8988T (cell line): ENCODE measurements around the gene EEF1E1.

Experiments
- DNase-seq: peaks from one replicate; pipeline ENCODE4 v3.0.0; 2011

The EEF1E1 gene

GRCh38 chr6:8087870-8088754, 14.2 kb downstream of the EEF1E1 start:
- no peak for DNase-seq

GRCh38 chr6:8086755-8087306, 15.5 kb downstream of the EEF1E1 start:
- DNase-seq, result no peak

DNA sequence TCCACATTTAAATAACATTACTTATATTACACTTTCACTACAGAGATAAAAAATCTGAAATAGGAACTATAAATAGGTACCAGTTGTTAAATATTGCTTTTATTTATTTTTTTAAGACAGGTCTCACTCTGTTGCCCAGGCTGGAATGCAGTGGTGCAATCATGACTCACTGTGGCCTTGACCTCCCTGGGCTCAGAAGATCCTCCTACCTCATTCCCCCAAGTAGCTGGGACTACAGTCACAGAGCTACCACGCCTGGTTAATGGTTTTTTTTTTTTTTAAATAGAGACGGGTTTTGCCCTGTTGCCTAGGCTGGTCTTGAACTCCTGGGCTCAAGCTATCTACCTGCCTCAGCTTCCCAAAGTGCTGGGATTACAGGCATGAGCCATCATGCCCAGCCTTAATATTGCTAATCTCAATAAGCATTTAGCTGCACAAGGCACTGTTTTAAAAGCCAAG, 17.3 kb downstream of the EEF1E1 start:
- DNase-seq, result no peak

DNA sequence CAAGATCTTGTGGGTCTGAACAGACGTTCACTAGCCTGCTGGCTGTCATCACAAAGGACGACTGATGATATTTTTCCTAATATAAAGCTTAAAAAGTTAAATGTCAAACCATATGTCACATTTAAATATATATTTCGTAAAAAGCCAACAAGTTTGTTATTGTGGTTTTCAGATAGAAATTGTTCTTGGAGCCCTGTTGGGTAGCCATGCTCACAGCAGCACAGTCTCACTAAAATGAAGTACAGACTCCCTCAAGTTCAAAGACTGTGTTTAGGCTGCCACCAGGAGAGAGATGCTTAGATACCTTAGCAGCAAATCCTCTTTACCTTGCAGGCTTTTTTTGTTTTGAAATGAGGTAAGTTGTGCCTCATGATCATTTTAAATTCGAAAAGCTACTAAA, 17.8 kb downstream of the EEF1E1 start:
- no peak for DNase-seq

DNA sequence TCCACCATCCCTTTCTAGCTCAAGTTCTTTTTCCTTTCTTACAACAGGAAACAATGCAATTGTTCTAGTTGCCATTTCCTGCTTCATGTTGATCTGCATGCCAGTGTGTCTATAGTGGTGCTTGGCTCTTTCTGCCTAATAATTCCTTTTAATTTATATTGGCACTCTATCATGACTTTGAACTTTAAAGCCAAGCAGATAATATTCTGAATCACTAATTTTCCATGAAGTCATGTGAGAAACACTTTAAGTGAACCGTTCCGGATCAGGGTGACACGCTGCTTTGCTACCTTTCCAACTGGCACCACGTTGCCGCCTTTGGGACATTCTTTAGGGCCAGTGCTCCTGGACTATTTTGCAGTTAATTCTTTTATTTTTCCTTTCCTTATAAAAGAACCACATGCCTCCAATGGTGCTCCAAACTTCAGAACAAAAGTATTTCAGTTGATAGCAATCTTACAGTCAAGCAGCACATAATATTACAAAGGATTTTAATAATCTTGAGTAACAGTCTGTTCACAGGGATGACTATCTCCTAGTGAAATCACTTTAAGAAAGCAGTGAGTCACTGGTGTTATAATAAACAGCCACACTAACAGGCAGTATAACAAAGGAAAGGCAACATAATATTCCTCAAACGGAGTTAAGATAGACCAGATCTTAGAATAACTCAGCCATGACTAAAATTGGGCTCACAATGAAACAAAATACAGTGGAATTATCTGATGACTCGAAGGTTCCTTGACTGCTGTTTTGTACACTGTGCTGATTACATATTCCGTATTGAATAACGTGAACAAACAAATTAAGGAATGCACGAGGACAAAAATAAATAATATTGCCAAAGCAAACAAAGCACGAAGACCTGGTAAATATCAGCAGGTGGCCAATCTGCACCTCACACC, 19.1 kb downstream of the EEF1E1 start:
- no peak for DNase-seq

DNA sequence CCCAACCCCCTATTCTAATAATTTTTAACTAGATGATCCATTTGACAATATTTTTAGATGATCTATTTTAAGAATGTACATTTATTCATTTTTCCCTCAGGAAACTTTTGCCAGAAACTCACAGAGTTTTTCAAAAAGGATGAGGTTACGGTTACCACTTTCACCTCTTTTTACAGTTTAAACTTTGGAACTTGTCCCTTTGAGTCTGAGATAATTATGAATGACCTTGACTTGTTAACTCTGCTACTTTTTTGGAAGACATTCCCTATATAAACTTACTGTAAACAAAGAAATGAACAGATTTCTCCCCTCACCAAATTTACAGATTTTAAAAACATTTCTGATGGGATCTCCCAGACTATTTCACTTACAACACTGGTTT, 19.8 kb downstream of the EEF1E1 start:
- no peak for DNase-seq

- DNase-seq, result no peak
Observed at GRCh38 chr6:8080362-8081151, 21.8 kb downstream of the EEF1E1 start.

GRCh38 chr6:8079126-8079525, 23.2 kb downstream of the EEF1E1 start:
- no peak for DNase-seq

DNA sequence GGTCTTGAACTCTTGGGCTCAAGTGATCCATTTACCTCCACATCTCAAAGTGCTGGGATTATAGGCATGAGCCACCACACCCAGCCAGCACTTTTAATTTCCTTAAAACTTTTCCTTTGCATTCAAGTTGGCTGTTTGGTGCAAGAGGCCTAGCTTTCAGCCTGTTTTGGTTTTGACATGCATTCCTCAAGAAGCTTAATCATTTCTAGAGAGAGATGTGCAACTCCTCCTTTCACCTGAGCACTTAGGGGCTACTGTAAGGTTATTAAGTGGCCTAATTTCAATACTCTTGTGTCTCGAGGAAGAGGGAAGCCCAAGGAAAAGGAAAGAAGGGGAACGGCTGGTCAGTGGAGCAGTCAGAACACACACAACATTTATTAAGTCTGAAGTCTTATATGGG, 24.4 kb downstream of the EEF1E1 start:
- DNase-seq, result no peak

GRCh38 chr6:8075704-8076103, 26.6 kb downstream of the EEF1E1 start:
- DNase-seq, result no peak

GRCh38 chr6:8075185-8075584, 27.2 kb downstream of the EEF1E1 start:
- DNase-seq, result no peak

DNA sequence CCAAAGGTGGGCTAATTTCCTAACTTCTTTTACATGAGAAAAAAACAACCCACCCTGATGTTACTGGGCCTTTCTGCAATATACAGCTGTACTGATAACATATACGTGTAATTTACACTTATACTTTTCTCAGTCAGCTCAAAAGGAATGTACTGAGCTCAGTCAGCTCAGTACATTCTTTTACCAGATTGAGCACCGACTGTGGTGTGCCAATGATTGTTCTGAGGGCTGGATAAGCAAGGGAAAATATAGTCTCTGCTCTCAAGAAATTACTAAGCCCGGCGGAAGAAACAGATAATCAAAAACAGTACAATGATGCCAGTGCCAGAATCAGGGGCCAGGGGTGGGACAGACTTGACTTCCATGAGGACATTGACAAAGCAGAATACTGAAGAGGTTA, 28.1 kb downstream of the EEF1E1 start:
- DNase-seq, result no peak

DNA sequence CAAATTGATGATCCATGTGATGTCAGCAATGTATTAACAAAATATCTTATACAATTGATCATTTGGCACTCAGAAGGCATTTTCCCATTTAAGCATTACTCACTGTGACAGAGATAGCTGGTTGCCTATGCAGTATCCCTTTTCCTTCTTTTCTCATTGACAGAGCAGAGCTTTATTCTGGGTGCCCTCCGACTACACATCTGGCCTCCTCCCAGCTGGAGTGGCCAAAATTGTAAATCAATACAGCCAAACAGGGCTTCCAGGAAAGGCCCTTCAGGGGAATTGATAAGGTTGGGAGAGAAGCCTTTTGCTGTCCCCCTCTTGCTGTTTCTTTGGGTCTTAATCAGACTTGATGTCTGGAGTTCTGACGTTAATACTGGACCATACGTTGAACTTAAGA, 28.6 kb downstream of the EEF1E1 start:
- no peak for DNase-seq

- no peak for DNase-seq
Observed at GRCh38 chr6:8070718-8071117, 31.6 kb downstream of the EEF1E1 start.

DNA sequence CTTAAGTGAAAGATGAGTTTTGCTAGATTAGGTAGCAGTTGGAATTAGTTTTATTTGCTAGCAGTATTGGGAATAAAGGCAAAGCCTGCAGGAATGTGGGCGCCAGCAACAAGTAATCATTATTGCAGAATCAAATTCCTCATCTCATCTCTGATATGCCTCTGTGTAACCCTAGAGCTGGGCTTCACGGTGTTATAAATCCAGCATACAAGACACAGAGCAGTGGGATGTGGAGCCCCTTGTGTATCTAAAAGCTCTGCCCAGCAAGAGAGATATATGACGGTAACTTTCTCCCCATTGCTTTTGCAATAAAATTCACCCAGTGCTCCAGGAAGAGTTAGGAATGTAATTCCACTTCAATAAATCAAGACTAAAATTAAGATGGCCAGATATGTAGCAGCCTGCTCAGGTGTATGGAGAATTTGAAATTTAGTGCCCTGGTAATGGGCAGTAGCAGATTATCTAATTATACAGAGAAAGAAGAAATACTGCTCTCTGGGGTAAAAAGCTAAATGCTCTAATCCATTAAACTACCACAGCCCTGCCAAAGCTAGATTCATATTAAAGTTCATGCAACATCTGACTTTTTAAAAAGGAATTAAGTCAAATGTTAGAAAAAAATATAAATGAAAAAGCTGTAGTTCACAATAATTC, 32.6 kb downstream of the EEF1E1 start:
- no peak for DNase-seq

DNA sequence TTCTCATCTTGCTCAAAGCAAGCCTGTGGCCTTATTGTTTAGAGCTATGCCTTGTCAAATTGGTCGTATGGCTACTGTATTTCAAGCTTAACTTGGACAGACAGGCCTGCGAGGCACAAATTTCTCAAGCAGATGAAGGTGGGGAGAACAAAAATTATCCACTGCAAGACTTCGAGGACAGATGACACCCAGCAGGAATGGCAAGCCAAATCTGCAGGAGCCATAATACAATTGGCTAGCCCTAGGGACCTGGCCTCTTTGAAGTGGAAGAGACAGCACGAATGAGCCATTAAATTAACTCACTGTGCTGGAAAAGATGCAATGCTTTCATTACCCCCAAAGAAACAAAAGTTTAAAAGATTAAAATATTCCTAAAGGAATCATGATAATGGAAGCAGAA, 33.2 kb downstream of the EEF1E1 start:
- no peak for DNase-seq

DNA sequence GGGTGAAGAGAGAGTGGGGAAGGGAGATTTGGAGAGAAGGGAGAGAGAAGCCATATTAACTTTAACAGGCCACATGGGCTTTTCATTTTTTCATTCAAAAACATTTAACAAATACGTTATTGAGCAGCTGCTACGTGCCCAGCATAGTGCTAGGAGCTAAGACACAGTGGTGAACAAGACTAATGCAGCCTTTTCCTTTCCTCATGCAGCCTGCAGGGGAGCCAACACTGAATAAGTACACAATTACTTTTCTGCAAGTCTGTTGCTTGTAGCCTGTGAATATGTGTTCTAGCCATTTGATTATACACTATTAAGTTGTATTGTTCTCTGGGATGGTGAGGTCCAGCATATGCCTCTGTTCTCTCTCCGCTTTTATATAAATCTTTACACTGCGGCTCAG, 36.2 kb downstream of the EEF1E1 start:
- no peak for DNase-seq

DNA sequence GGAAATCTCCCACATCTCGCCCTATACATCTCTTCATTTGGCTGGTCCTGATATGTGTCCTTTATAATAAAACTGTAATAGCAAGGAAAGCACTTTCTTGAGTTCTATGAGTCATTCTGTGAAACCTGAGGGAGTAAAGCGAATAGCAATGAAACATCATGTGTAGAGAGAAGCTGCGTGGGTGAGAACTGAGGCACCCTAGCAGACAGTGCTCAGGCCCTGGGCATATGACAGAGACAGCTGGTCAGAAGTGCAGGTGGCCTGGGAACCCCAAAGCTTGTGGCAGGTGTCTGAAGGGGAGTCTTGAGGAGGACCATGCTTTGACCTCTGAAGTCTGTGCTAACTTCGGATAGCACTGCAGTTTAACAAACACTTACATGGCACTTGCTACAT, 36.8 kb downstream of the EEF1E1 start:
- DNase-seq, result no peak

DNA sequence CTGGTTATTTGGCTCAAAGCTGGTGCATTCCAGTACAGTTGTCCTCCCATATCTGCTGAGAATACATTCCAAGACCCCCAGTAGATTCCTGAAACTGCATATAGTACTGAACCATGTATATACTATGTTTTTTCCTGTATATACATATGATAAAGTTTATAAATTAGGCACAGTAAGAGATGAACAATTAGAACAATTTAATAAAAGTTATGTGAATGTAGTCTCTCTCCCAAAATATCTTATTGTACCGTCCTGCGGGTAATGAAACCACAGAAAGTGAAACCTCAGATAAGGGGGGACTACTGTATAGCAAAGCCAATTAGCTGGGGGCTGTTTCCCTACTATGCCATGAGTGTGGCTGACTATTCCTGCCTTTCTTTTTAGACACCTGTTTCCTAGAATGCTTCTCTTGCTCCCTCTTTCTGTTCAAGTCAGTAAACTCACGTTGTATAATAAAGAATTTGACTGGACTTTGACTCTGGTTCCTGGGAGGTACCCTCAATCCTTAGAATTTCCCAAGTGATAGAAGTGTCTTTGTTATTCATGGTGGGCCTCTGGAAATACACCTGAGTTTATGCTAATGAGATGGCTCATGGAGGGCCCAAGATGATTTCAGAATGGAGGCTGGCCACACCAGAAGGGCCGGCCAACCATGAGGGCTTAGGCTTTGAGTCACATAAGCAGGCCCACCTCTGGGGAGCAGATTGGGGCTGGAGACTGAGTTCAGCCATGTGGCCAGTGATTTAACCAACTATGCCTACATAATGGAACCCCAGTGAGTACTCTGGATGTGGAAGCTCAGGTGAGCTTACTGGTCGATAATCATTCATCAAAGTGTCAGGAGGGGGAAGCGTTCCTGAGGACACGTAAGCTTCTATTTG, 37.5 kb downstream of the EEF1E1 start:
- DNase-seq, result no peak

GRCh38 chr6:8063761-8064637, 38.3 kb downstream of the EEF1E1 start, which contains the start of gene BLOC1S5:
Gene BLOC1S5 (minus strand): TSS chr6:8064389. CDS start chr6:8064376, 13 bp downstream.
- peak; percentile 49 for DNase-seq
